22Rv1 (cell line): ENCODE results near the gene CGNL1.

Source experiments
- ZFX ChIP-seq: fragments of 450-650 bp; IDR thresholded peaks from 2 replicates; pipeline ENCODE4 v1.6.1; 2017; ENCODE audit warnings: antibody characterized with exemption, borderline replicate concordance
- TF ChIP-seq, protein P1 (sequence below): fragments of 450-650 bp; IDR thresholded peaks from 2 replicates; pipeline ENCODE4 v1.5.1; 2017; ENCODE audit warnings: mild to moderate bottlenecking

- TF ChIP-seq, protein P1, sequence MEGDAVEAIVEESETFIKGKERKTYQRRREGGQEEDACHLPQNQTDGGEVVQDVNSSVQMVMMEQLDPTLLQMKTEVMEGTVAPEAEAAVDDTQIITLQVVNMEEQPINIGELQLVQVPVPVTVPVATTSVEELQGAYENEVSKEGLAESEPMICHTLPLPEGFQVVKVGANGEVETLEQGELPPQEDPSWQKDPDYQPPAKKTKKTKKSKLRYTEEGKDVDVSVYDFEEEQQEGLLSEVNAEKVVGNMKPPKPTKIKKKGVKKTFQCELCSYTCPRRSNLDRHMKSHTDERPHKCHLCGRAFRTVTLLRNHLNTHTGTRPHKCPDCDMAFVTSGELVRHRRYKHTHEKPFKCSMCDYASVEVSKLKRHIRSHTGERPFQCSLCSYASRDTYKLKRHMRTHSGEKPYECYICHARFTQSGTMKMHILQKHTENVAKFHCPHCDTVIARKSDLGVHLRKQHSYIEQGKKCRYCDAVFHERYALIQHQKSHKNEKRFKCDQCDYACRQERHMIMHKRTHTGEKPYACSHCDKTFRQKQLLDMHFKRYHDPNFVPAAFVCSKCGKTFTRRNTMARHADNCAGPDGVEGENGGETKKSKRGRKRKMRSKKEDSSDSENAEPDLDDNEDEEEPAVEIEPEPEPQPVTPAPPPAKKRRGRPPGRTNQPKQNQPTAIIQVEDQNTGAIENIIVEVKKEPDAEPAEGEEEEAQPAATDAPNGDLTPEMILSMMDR, result no peak
- TF ChIP-seq ZFX, result no peak
These were observed 101.6 kb downstream of the CGNL1 start for GRCh38 chr15:57477736-57478522.
